HG02973 (cell line): ENCODE measurements around the gene VSIG4.
"Not testable (repeated sequence)": the region's sequence is repeated elsewhere in the genome, so short reads cannot be mapped to it uniquely, and the experiment has no call there.

Source experiments
- ATAC-seq: cut with Tn5 transposase; IDR thresholded peaks from one replicate; pipeline ENCODE4 v1.9.1; 2021; ENCODE audit warnings: moderate library complexity; ENCODE audit not compliant: unreplicated experiment

Gene VSIG4

GRCh38 chrX:66039944-66040343 lies at the start of gene VSIG4:
TSS of gene VSIG4 (minus strand) at chrX:66040080. CDS start at chrX:66039998, 82 bp downstream.
- no peak for ATAC-seq

- no peak for ATAC-seq
Observed at GRCh38 chrX:66076801-66077200, 36.9 kb upstream of the VSIG4 start.

GRCh38 chrX:66074920-66075879 lies 35.3 kb upstream of the VSIG4 start:
- ATAC-seq = no peak

GRCh38 chrX:66071126-66071525 lies 31.2 kb upstream of the VSIG4 start:
- ATAC-seq = no peak

GRCh38 chrX:66064261-66064660 lies 24.4 kb upstream of the VSIG4 start:
- ATAC-seq = no peak

GRCh38 chrX:66057019-66057418 lies 17.1 kb upstream of the VSIG4 start:
- ATAC-seq = not testable (repeated sequence)

GRCh38 chrX:66054978-66055377 lies 15.1 kb upstream of the VSIG4 start:
- ATAC-seq = no peak

GRCh38 chrX:66053414-66053813 lies 13.5 kb upstream of the VSIG4 start:
- no peak for ATAC-seq

GRCh38 chrX:66051980-66052379 lies 12.1 kb upstream of the VSIG4 start:
- no peak for ATAC-seq

GRCh38 chrX:66050140-66050569 lies 10.3 kb upstream of the VSIG4 start:
- no peak for ATAC-seq

- ATAC-seq = no peak
Observed at GRCh38 chrX:66049056-66049455, 9.2 kb upstream of the VSIG4 start.

- peak; percentile 65 for ATAC-seq
Observed at GRCh38 chrX:66046612-66047235, 6.8 kb upstream of the VSIG4 start.

- no peak for ATAC-seq
Observed at GRCh38 chrX:66045894-66046293, 6.0 kb upstream of the VSIG4 start.

- no peak for ATAC-seq
Observed at GRCh38 chrX:66043584-66043983, 3.7 kb upstream of the VSIG4 start.

GRCh38 chrX:66042307-66043077 lies 2.6 kb upstream of the VSIG4 start:
- ATAC-seq = peak; percentile 39

- no peak for ATAC-seq
Observed at GRCh38 chrX:66038115-66038514, 1.8 kb downstream of the VSIG4 start.

- ATAC-seq = no peak
Observed at GRCh38 chrX:66036231-66036630, 3.6 kb downstream of the VSIG4 start.

GRCh38 chrX:66035667-66036066 lies 4.2 kb downstream of the VSIG4 start:
- no peak for ATAC-seq

GRCh38 chrX:66030505-66031317 lies 9.2 kb downstream of the VSIG4 start:
- ATAC-seq = no peak

- no peak for ATAC-seq
Observed at GRCh38 chrX:66028936-66029335, 10.9 kb downstream of the VSIG4 start.
